Gastrocnemius medialis (tissue), 4 donors: ENCODE data around the gene TNS3. TPM values are rescaled to one million over a fixed set of nuclear protein-coding genes. Genes with fewer than 3 reads are reported as not detected.

Experiments
- ATAC-seq, 2 donors: fragments of 150-250 bp; one replicate each; pipeline ENCODE4 v1.9.1; 2016
- DNase-seq, 2 donors: peaks; one replicate each; pipeline ENCODE4 v3.0.0-alpha.2; 2019
- H3K27ac ChIP-seq, 4 donors: fragments of 200-600 bp; sonication (generic); 1 replicate in 1 of 4; 2 replicates in 3 of 4; pipeline ENCODE4 v1.5.1; 2016 to 2018; ENCODE audit warnings: mild to moderate bottlenecking in 2 of 4, moderate library complexity in 1 of 4
- H3K27me3 ChIP-seq, 3 donors: fragments of 200-600 bp; sonication (generic) in 2 of 3; 1 replicate in 1 of 3; 2 replicates in 2 of 3; pipeline versions ENCODE4 v1.5.1 to v1.6.0; 2016 to 2019; ENCODE audit warnings: mild to moderate bottlenecking in 1 of 3, moderate library complexity in 1 of 3
- H3K36me3 ChIP-seq, 2 donors: fragments of 200-600 bp; sonication (generic) in 1 of 2; one replicate each; pipeline ENCODE4 v1.5.1; 2017 to 2018
- H3K4me1 ChIP-seq, 2 donors: fragments of 200-600 bp; sonication (generic) in 1 of 2; one replicate each; pipeline ENCODE4 v1.5.1; 2016 to 2017; ENCODE audit warnings: mild to moderate bottlenecking in 2 of 2
- H3K4me3 ChIP-seq, 4 donors: fragments of 200-600 bp; sonication (generic) in 3 of 4; 1 replicate in 1 of 4; 2 replicates in 3 of 4; pipeline ENCODE4 v1.5.1; 2016 to 2019; ENCODE audit warnings: mild to moderate bottlenecking in 2 of 4
- H3K9me3 ChIP-seq, 3 donors: fragments of 200-600 bp; sonication (generic) in 2 of 3; 1 replicate in 1 of 3; 2 replicates in 2 of 3; pipeline ENCODE4 v1.5.1; 2016 to 2019
- POLR2A ChIP-seq, 2 donors: fragments of 450-650 bp; IDR thresholded peaks; one replicate each; pipeline ENCODE4 v1.6.1; 2017; ENCODE audit warnings: antibody characterized with exemption in 2 of 2, mild to moderate bottlenecking in 2 of 2, moderate library complexity in 2 of 2
- in situ Hi-C, 4 donors: fragments of 200-750 bp; cut with MboI; loops; one replicate each; pipeline versions ENCODE4 v1.15.0 to v1.8.0; 2017; ENCODE audit warnings: low sequenced_read_pairs in 4 of 4
- intact Hi-C: fragments of 100-400 bp; cut with DNase I; formaldehyde crosslinking; loops from one replicate; pipeline ENCODE4 v1.15.1; 2023; ENCODE audit warnings: low total_unique reads
- total RNA-seq, 4 donors: library from RNA; depleted of rRNA; stranded (reverse); fragments of >200 nt; gene quantifications; one replicate each; pipeline versions ENCODE4 v1.1.0 to v1.2.3, GENCODE V29; 2016
- TF ChIP-seq, protein P1 (sequence below), 5 experiments: fragments of 450-650 bp in 3 of 5; fragments of 200-600 bp in 2 of 5; sonication (generic) in 2 of 5; IDR thresholded peaks in 4 of 5; conservative IDR thresholded peaks in 1 of 5; 1 replicate in 4 of 5; 2 replicates in 1 of 5; pipeline ENCODE4 v1.5.1; 2016 to 2019; ENCODE audit warnings: antibody characterized with exemption in 5 of 5, mild to moderate bottlenecking in 3 of 5, moderate library complexity in 3 of 5

Gene TNS3
- total RNA-seq, 4 donors from 2014 or later = 39.4 to 64.3 (median 50.5) TPM

GRCh38 chr7:47371317-47371716 lies 210.6 kb downstream of the TNS3 start:
- Histone ChIP-seq H3K9me3 (no peaks in the 10 kb centered on the region), H3K4me3 (no peak overlapping the region), H3K27me3 (no peaks in the 10 kb centered on the region), H3K36me3 (peaks cover 0 to 15% of the 10 kb centered on the region in 2 donors), H3K27ac (no peak overlapping the region), H3K4me1 (peaks cover 31 to 36% of the 10 kb centered on the region in 2 donors)
- in situ Hi-C loops (no loop called here), intact Hi-C loops (loop anchor here (5.0 kb wide), 1 partner anchor 104 kb away; no protein-coding TSS in a partner anchor)
- DNase-seq (no peak), ATAC-seq (no peak)
- TF ChIP-seq, protein P1, sequence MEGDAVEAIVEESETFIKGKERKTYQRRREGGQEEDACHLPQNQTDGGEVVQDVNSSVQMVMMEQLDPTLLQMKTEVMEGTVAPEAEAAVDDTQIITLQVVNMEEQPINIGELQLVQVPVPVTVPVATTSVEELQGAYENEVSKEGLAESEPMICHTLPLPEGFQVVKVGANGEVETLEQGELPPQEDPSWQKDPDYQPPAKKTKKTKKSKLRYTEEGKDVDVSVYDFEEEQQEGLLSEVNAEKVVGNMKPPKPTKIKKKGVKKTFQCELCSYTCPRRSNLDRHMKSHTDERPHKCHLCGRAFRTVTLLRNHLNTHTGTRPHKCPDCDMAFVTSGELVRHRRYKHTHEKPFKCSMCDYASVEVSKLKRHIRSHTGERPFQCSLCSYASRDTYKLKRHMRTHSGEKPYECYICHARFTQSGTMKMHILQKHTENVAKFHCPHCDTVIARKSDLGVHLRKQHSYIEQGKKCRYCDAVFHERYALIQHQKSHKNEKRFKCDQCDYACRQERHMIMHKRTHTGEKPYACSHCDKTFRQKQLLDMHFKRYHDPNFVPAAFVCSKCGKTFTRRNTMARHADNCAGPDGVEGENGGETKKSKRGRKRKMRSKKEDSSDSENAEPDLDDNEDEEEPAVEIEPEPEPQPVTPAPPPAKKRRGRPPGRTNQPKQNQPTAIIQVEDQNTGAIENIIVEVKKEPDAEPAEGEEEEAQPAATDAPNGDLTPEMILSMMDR (IDR thresholded peaks at IDR 0.05 in 4 of 5, conservative IDR thresholded peaks at IDR 0.05 in 1 of 5) = no peak
- no peak for TF ChIP-seq POLR2A (IDR thresholded peaks at IDR 0.05)

GRCh38 chr7:47370461-47371042 lies 211.4 kb downstream of the TNS3 start:
- intact Hi-C loops (loop anchor here (5.0 kb wide), 1 partner anchor 103 kb away; no protein-coding TSS in a partner anchor), in situ Hi-C loops (no loop called here)
- H3K27me3 ChIP-seq = no peaks in the 10 kb centered on the region
- H3K36me3 ChIP-seq = peaks cover 0 to 15% of the 10 kb centered on the region in 2 donors
- no peak overlapping the region for H3K4me3 ChIP-seq
- H3K9me3 ChIP-seq = no peaks in the 10 kb centered on the region
- no peak overlapping the region for H3K27ac ChIP-seq
- DNase-seq (no peak), ATAC-seq (no peak)
- no peak for TF ChIP-seq POLR2A (IDR thresholded peaks at IDR 0.05)
- TF ChIP-seq, protein P1 (IDR thresholded peaks at IDR 0.05 in 4 of 5, conservative IDR thresholded peaks at IDR 0.05 in 1 of 5) = no peak
- H3K4me1 ChIP-seq = peaks cover 28 to 31% of the 10 kb centered on the region in 2 donors

DNA sequence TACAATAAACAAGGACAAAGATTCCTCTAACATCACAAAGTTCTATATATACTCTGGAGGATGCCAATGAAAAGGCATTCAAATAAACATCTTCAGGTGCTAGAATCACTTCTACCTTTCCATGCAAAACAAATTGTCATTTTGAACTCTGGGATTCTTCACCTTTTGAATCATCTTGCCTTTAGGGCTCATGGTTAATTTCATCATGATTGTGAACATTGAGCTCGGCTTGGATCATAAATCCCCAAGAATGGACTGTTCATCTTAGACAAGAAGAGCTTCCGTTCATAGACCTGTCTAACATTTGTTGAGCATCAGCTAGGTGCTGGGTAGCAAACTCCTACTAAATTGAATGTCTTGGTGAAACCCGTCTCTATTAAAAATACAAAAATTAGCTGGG lies 212.2 kb downstream of the TNS3 start:
- Histone ChIP-seq H3K9me3 (no peaks in the 10 kb centered on the region), H3K27me3 (no peaks in the 10 kb centered on the region), H3K4me1 (peaks cover 21 to 24% of the 10 kb centered on the region in 2 donors), H3K27ac (no peak overlapping the region), H3K36me3 (peaks cover 0 to 15% of the 10 kb centered on the region in 2 donors), H3K4me3 (no peak overlapping the region)
- intact Hi-C loops = loop anchor here (5.0 kb wide), 1 partner anchor 102 kb away; no protein-coding TSS in a partner anchor
- in situ Hi-C loops = no loop called here
- no peak for TF ChIP-seq POLR2A (IDR thresholded peaks at IDR 0.05)
- TF ChIP-seq, protein P1 (IDR thresholded peaks at IDR 0.05 in 4 of 5, conservative IDR thresholded peaks at IDR 0.05 in 1 of 5) = no peak
- no peak for DNase-seq
- ATAC-seq = no peak

GRCh38 chr7:47368190-47368812 lies 213.6 kb downstream of the TNS3 start:
- DNase-seq = no peak
- no peak for TF ChIP-seq POLR2A (IDR thresholded peaks at IDR 0.05)
- TF ChIP-seq, protein P1 (IDR thresholded peaks at IDR 0.05 in 4 of 5, conservative IDR thresholded peaks at IDR 0.05 in 1 of 5) = no peak
- Histone ChIP-seq H3K4me1 (peaks cover 12 to 14% of the 10 kb centered on the region in 2 donors), H3K36me3 (peaks cover 0 to 15% of the 10 kb centered on the region in 2 donors), H3K4me3 (no peak overlapping the region), H3K27ac (no peak overlapping the region), H3K27me3 (no peaks in the 10 kb centered on the region), H3K9me3 (no peaks in the 10 kb centered on the region)
- no peak for ATAC-seq
- intact Hi-C loops = no loop called here
- in situ Hi-C loops = no loop called here
